GM18505 (cell line): ENCODE measurements around the gene NCEH1.
"Not testable (repeated sequence)": the region's sequence is repeated elsewhere in the genome, so short reads cannot be mapped to it uniquely, and the experiment has no call there.

Experiments used
- ATAC-seq: cut with Tn5 transposase; IDR thresholded peaks from one replicate; pipeline ENCODE4 v1.9.1; 2021; ENCODE audit not compliant: unreplicated experiment
- POLR2A ChIP-seq: IDR thresholded peaks from 4 replicates; pipeline ENCODE4 v1.6.1; 2011; ENCODE audit warnings: borderline replicate concordance; ENCODE audit not compliant: insufficient read depth, insufficient read length; ENCODE audit errors: extremely low read depth

The NCEH1 gene, protein sequence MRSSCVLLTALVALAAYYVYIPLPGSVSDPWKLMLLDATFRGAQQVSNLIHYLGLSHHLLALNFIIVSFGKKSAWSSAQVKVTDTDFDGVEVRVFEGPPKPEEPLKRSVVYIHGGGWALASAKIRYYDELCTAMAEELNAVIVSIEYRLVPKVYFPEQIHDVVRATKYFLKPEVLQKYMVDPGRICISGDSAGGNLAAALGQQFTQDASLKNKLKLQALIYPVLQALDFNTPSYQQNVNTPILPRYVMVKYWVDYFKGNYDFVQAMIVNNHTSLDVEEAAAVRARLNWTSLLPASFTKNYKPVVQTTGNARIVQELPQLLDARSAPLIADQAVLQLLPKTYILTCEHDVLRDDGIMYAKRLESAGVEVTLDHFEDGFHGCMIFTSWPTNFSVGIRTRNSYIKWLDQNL

DNA sequence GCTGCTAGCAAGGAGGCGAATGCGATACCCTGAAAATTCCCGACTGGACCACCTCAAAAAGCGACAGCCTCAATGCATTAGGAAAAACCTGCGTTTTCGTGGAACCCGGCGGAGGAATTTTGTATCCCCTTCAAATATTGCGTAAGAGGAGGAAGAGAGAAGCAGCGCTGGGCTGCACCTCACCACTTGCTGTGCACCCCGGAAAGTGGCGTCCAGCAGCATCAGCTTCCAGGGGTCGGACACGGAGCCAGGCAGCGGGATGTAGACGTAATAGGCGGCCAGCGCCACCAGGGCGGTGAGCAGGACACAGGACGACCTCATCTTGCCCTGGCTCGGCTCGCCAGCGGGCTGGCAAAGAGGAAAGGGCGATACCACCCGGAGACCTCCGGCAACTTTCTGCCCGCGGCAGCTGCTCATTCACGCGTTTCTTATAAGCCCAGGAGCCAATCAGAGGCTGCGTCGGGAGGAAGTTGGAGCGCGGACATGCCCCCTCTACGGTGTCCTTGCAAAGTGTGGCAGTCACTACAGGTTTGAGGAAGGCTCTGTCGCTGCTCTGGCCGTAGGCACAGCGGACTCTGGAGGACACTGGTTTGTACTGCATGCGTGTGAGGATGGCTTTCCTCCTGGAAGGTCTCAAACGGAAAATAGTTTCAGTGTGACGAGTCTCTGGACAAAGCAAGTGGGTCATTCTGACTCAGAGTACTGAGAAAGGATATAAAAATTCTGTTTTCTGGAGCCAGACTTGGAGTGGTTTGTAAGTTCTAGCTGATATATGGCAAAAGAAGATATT lies at the start of gene NCEH1:
Gene NCEH1 (minus strand): TSS at position 404 of the 790 bp plus-strand sequence. CDS start 83 bp downstream, at position 321.
- peak; percentile 99 for ATAC-seq
- TF ChIP-seq POLR2A, result peak; percentile 84

DNA sequence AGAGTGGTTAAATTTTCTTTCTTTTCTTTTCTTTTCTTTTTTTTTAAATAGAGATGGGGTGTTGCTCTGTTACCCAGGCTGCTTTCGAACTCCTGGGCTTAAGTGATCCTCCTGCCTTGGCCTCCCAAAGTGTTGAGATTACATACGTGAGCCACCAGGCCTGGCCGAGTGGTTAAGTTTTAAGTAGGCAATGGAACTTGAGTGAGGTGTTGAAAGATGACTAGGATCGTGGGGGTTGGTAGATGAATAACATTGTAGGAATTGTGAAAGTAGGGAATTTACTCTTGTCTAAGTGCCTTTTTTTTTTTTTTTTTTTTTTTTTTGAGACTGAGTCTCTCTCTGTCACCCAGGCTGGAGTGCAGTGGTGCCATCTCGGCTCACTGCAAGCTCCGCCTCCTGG lies 49.5 kb upstream of the NCEH1 start:
- not testable (repeated sequence) for ATAC-seq

DNA sequence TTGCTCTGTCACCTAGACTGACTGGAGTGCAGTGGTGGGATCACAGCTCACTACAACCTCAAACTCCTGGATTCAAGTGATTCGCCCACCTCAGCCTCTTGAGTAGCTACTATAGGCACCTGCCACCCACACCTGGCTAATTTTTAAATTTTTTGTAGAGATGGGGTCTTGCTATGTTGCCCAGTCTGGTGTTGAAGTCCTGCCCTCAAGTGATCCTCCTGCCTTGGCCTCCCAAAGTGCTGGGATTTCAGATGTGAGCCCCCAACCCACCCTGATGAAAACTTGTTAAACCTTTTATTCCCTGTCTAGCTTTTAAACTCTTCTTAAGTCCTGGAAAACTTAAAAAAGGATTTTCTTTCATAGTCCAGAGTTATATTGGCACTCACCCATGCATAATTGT lies 42.3 kb upstream of the NCEH1 start:
- no peak for ATAC-seq
- TF ChIP-seq POLR2A, result no peak

DNA sequence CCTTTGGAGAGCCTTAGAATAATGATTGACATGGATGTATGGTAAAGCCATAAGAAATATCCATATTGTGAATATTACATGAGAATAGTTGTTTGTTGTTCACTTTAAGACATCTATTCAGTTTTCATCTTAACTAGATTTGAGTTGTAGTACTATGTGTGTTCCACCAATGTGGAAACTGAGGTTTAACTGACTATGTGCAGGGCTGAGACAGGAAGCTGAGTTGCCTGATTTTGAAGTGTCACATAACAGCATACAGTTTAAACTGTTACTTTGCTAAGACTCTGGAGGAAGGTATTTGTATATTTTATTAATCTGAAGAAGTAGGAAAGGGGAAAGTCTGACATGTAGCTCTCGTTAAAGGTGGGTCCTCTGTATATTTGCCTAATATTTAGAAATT lies 41.8 kb upstream of the NCEH1 start:
- no peak for ATAC-seq
- TF ChIP-seq POLR2A, result no peak

DNA sequence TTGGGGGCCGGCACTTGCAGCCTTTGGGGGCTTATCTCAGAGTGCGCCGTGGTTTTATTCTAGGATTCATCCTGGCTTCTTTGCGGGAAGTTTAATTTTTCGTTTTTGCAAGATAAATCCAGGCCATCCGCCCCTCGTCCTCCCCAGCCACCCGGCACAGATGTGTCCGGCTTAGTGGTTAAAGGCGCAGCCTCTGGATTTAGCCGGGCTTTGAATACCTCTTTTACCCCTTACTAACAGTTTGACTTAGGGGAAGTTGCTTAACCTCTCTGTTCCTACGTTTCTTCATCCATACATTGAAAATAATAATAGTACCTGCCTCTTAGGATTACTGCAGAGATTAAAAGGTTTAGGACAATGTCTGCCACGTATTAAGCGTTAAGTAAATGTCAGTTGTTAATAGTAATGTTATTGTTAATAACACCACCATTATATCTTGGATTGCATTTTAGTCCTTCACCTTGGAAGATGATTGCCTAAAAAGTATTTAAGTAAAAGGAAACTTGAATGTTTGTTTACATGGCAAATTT lies 40.4 kb upstream of the NCEH1 start:
- ATAC-seq, result peak; percentile 14
- no peak for TF ChIP-seq POLR2A

DNA sequence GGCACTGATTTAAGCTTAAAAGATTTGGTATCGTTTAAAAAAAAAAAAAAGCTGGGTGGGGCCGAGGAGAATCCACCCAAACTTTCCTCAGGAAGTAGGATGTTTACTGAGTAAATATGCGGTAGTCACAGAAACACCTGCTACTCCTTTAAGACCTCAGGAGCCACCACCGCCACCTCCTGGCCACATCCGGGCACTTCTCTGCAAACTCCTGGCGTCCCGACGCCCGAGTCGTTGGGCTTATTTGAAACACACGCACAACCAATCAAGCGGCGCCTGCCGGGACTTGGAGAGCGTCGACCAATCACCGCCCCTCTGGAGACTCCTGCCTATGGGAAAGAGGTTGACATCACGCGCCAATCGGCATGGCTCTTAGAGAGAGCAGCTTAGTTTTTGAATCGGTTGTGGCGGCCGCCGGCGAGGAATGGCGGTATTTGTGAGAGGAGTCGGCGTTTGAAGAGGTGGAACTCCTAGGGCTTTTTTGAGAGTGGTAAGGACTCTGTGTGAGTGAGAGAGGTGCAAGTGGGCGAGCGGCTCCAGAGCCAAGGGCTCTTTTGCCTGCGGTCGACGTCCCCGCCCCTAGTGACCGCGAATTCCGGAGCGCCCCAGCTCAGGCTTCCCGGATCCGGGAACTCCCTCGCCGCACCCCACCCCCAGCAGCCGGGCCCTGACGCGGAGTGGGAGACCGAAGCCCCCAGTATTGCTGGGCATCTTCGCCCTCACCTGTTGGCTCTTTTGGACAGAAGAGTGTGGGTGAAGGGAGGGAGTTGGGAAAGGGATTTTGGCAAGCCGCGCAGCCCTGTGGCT lies 39.7 kb upstream of the NCEH1 start, which contains the start of gene ECT2:
Gene ECT2 (plus strand): TSS at position 359 of the 807 bp plus-strand sequence. CDS start 3,805 bp downstream, outside the sequence.
- peak; percentile 96 for ATAC-seq

DNA sequence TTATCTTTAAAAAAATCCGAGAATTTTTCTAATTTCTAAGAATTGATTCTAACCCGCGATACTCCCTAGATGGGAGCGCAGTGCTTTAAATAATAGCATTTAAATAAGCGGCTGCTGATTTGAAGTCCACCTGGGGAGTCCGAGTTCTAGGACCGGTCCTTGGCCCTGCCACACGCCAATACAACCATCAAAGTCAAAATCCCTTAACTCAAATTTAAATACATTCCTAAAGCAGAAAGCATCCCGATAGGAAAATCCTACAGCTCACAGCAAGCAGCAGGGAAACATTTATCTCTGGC lies 39.2 kb upstream of the NCEH1 start:
- no peak for ATAC-seq
- TF ChIP-seq POLR2A, result no peak

More for the DNA sequence above, 39.7 kb upstream of the NCEH1 start, which contains the start of gene ECT2:
- peak; percentile 73 for TF ChIP-seq POLR2A

DNA sequence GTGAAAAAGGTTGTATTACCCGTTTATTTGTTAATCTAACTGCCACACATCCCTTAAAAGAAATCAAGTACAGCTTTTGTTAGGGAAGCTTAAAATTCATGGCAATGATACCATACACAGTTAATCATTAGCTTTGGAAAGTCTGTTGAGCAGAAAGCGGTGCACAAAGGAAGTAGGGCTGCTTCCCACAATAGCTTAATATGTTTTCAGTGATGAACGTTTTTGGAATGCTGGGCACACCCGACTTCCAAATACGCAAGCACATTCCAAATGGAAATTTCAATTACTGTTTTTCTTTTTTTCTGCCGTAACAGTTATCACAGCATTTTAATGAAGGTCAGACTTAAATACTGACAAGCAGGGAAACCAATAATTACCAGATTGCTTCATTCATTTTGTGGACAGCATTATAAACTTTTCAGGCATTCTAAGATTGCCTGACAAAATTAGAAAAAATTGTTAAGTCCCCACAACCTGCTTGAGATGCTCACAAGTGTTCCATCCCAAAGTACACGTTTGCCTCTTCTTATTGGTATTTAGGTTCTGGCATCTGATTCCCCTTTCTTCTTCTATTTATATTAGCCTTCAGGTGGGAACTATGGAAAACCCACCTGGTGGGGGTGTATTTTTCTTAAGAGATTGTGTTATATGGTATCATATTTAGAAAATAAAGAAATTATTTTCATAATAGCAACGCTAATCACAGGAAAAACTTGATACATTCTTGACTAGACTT lies 38.5 kb upstream of the NCEH1 start:
- no peak for ATAC-seq

DNA sequence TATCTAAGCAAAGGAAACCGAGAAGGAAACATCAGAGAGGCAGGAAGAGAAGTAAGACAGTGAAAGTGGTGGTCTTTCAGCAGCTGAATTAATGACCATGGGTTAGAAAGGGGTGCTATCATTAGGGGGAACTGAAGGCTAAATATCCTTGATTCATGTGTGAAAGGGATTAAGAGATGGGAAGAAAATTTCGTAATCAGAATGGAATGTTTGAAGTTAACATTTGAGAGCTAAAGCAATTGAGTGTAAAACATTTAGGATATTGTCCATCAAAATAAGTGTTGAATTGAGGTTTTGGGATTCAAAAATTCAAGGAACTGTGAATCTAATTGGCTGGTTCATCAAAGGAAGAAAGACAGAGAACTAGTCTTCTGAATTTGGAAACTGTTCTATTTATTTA lies 35.6 kb upstream of the NCEH1 start:
- TF ChIP-seq POLR2A, result no peak
- no peak for ATAC-seq

More for the DNA sequence above, 38.5 kb upstream of the NCEH1 start:
- no peak for TF ChIP-seq POLR2A

DNA sequence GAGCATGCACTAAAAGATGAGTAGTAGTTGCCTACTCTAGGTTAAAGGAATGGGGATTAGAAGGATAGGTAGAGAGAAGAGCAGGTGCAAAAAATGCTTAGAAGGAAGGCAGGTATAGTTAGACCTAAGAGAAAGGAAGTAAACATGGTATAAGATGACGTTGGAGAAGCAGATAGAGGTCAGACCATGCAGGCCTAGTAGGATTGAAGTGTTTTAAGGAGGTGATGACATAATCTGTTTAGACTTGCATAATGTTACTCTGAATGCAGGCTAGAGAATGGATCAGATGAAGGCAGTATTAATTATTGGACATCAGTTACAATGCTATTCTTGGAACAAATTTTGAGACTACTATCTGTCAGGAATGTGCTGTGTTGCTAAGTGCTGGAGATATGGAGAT lies 28.6 kb upstream of the NCEH1 start:
- ATAC-seq, result no peak
- no peak for TF ChIP-seq POLR2A

DNA sequence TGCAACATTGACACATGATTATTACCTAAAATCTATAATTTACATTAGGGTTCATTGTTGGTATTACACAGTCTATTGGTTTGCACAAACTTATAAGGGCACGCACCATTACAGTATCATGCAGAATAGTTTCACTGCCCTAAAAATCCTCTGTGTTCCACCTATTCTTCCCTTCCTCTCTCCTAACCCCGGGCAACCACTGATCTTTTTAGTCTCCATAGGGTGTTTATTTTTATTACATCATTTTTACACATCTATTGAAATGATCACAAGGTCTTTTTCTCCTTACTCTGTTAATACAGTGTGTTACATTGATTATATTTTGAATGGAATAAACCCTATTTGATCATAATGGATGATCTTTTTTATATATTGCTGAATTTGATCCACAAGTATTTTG lies 24.1 kb upstream of the NCEH1 start:
- TF ChIP-seq POLR2A, result no peak
- ATAC-seq, result no peak

DNA sequence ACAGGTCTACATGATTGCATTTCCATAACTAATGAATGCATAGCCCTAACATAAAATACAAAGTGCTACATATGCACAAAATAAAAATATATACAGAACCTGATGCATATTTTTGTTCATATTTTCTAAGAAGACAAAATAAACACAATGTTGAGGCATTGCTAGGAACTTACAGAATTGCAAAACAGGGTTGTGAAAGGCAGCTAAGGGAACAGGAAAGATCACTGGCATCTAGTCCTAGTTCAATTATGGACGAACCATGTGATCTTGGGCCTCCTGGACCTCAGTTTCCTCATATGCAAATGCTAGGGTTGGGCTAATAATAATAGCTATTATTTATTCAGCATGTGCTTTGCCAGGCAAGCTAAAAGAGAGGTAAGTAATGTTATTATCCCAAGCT lies 15.5 kb upstream of the NCEH1 start:
- no peak for TF ChIP-seq POLR2A
- ATAC-seq, result no peak

DNA sequence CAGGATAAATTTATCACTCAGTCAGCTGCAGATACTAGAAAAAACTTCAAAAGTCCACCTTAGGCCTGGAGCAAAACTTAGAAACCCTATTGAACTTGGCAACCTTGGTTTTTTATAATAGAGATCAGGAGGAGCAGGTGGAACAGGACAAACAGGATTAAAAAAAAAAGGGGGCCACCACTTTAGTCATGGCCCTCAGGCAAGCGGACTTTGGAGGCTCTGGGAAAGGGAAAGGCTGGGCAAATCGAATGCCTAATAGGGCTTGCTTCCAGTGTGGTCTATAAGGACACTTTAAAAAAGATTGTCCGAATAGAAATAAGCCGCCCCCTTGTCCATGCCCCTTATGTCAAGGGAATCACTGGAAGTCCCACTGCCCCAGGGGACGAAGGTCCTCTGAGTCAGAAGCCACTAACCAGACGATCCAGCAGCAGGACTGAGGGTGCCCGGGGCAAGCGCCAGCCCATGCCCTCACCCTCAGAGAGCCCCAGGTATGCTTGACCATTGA lies 11.7 kb upstream of the NCEH1 start:
- ATAC-seq, result not testable (repeated sequence)
